BLaER1 (cell line): ENCODE data around the gene CAMK1G.

Experiments
- H3K27ac ChIP-seq: shearing (Covaris generic); formaldehyde crosslinking; 2 replicates; pipeline ENCODE4 v1.8.1; 2022
- H3K27me3 ChIP-seq: shearing (Covaris generic); formaldehyde crosslinking; 2 replicates; pipeline ENCODE4 v1.8.1; 2022
- H3K36me3 ChIP-seq: shearing (Covaris generic); formaldehyde crosslinking; 2 replicates; pipeline ENCODE4 v1.8.1; 2022
- H3K4me1 ChIP-seq: shearing (Covaris generic); formaldehyde crosslinking; 2 replicates; pipeline ENCODE4 v1.8.1; 2022
- H3K4me2 ChIP-seq: shearing (Covaris generic); formaldehyde crosslinking; 2 replicates; pipeline ENCODE4 v1.8.1; 2022
- H3K4me3 ChIP-seq: shearing (Covaris generic); formaldehyde crosslinking; 2 replicates; pipeline ENCODE4 v1.8.1; 2022
- H3K9ac ChIP-seq: shearing (Covaris generic); formaldehyde crosslinking; 2 replicates; pipeline ENCODE4 v1.8.1; 2022
- H3K9me3 ChIP-seq: shearing (Covaris generic); formaldehyde crosslinking; 2 replicates; pipeline ENCODE4 v1.8.1; 2022
- H4K20me1 ChIP-seq: shearing (Covaris generic); formaldehyde crosslinking; 2 replicates; pipeline ENCODE4 v1.8.1; 2022
- Cebpa-rat ChIP-seq: shearing (Covaris generic); IDR thresholded peaks from 2 replicates; pipeline ENCODE4 v1.8.1; 2022

CAMK1G gene

DNA sequence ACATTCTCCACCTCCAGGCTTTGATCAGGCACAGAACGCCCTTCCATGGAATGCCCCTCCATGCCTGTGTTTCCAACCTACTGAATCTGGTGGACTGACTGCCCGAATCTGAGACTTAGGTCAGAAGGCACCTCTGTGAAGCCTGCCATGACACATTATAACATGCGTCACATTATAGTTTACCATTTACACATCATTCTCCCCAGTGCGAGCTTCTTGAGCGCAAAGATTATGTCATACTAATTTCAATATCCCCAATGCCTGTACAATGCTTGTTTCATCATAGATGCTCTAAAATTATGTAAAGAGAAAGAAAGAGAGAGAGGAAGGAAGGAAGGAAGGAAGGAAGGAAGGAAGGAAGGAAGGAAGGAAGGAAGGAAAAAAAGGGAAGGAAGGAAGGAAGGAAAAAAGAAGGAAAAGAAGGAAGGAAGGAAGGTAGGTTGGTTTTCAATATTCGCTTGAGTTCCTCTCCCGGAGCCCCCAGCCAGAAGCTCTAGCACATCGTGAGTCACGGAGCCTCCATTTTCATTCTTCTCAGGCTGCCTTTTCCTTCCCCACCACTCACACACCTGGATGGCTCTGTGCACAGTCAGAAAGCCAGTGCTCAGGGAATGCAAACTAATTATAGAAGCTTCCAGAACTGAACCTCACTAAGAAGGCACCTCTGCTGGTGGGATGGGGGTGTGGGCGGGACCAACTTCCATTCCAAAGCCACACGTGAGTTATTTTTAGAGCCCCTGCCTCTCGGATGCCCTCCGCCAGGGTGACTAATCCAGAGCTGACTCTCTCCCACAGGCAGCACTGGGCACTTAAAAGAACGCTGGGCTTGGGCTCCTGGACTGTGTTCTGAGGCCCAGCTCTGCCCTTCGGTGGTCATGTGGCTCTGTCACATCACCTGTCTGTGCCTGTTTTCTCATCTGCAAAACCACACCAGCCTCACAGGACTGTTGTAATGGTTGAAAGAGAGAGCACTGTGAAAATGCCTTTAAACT lies 41.3 kb downstream of the CAMK1G start:
- Histone ChIP-seq H3K27me3 (no peaks in the 10 kb centered on the region), H3K4me1 (peaks cover 28% of the 10 kb centered on the region), H3K4me3 (no peak overlapping the region), H3K27ac (no peak overlapping the region), H3K36me3 (no peaks in the 10 kb centered on the region), H4K20me1 (no peaks in the 10 kb centered on the region), H3K4me2 (no peak overlapping the region), H3K9me3 (no peaks in the 10 kb centered on the region), H3K9ac (no peak overlapping the region)
- TF ChIP-seq Cebpa-rat: no peak

DNA sequence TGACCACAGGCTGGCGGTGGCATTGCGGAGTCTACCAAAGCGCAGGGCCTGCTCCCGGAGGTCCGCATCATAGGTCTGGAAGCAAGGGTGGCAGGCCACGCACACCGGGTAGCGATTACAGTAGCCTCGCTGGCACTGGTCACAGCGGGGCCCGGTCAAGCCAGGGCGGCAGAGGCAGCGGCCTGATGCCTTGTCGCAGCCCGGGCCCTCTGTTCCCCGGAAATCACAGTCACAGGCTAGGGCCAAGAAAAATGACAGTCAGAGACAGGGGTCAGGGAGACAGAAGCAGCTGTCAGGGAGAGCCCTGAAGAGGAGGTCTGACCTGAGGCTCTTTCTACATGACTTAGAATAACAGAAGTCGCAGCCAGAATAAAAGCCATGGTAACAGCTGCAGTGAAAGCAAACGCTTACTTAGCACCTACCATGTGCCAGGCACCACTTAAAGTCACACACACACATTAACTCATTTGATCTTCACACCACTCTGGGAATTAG lies 42.3 kb downstream of the CAMK1G start:
- no peak overlapping the region for H3K4me2 ChIP-seq
- H3K4me3 ChIP-seq: no peak overlapping the region
- peaks cover 23% of the 10 kb centered on the region for H3K4me1 ChIP-seq
- H3K9me3 ChIP-seq: no peaks in the 10 kb centered on the region
- no peaks in the 10 kb centered on the region for H3K27me3 ChIP-seq
- no peak for TF ChIP-seq Cebpa-rat
- H3K27ac ChIP-seq: no peak overlapping the region
- H3K9ac ChIP-seq: no peak overlapping the region
- no peaks in the 10 kb centered on the region for H3K36me3 ChIP-seq
- no peaks in the 10 kb centered on the region for H4K20me1 ChIP-seq

DNA sequence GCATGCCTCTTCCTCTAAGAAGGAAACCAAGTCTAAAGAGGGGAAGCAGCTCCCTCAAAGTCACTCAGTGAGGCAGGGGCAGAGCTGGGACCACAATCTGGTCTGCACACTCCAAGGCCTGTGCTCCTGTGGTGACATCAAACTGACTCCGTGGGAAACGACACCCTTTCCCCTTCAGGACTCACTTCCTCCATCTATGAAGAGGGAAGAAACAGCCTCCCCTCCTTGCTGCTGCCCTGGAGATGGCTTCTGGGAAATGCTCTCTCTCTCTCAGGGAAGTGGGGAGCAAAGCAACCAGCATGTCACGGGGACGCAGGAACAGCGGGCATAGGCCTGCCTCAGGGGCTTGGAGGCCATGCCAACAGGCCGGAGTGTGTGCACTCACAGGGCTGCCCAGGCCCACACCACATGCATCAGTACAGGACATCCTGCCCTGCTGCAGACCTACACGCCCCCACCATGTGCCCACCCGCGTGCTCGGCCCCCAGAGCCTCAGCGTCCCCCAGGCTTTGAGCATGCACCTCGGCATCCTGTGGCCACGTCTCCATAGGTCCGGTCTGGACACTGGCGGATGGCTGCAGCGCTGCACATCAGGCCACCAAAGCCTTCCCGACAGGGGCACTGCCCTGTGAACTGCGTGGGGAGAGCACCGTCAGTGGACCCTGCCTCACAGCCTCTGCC lies 43.0 kb downstream of the CAMK1G start:
- H3K4me1 ChIP-seq: peaks cover 27% of the 10 kb centered on the region
- H3K9me3 ChIP-seq: no peaks in the 10 kb centered on the region
- no peak for TF ChIP-seq Cebpa-rat
- no peak overlapping the region for H3K9ac ChIP-seq
- no peak overlapping the region for H3K4me2 ChIP-seq
- H3K27me3 ChIP-seq: no peaks in the 10 kb centered on the region
- H3K36me3 ChIP-seq: no peaks in the 10 kb centered on the region
- H3K4me3 ChIP-seq: no peak overlapping the region
- H3K27ac ChIP-seq: no peak overlapping the region
- no peaks in the 10 kb centered on the region for H4K20me1 ChIP-seq

DNA sequence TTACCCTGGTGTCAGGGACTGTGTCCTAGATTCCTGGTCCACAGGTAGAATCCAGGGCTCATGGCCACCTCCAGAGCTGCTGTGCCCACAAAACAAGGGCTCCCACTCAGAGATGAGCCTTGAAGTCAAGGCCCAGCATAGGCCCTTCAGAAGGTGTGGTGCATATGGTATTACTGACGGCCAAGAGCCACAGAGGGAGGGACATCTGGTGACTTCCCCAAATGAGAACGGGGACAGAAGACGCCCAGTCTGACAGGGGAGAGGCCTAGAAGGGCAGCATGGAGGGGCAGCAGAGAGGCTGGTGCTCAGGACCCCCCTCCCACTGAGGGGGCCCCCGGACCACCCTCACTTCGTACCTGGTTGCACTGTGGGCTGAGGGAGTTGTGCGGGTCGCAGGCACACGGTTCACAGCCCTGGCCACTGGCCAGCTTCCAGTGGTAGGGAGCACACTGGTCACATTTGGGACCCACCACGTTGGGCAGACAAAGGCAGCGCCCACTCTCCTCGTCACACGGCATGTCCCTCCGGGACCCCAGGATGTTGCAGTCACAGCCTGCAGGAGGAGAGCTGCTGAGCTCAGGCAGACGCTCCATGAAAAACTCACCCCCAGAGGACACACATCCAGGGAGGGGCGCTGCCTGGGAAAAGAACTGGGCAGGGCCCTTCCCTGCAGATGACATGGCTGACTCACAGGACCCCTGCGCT lies 43.7 kb downstream of the CAMK1G start:
- no peak for TF ChIP-seq Cebpa-rat
- Histone ChIP-seq H4K20me1 (no peaks in the 10 kb centered on the region), H3K4me3 (no peak overlapping the region), H3K36me3 (no peaks in the 10 kb centered on the region), H3K4me1 (peaks cover 34% of the 10 kb centered on the region), H3K9ac (no peak overlapping the region), H3K27me3 (no peaks in the 10 kb centered on the region), H3K27ac (no peak overlapping the region), H3K4me2 (peak overlapping the region; percentile 17), H3K9me3 (no peaks in the 10 kb centered on the region)

DNA sequence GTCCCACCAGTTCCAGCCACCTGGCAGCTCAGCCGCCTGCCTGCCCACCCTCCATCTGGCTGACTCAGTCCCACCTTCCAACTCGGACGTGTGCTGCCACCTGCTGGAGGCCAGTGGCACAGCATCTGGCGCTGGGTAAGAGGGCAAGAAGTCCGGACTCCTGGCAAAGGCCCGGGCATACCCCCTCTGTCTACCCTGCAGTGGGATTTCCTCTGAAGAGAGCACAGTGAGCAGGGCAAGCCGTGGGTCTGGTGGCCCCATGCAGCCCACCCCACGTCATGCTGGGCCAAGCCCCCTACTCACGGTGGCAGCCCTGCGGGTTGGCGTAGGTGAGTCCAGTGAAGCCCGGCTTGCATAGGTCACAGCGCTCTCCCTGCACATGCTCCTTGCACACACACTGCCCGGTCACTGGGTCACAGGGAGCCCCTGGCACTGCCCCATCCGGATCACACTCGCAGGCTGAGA lies 44.2 kb downstream of the CAMK1G start:
- H3K27me3 ChIP-seq: no peaks in the 10 kb centered on the region
- H3K27ac ChIP-seq: no peak overlapping the region
- peaks cover 34% of the 10 kb centered on the region for H3K4me1 ChIP-seq
- TF ChIP-seq Cebpa-rat: no peak
- no peak overlapping the region for H3K4me3 ChIP-seq
- H3K9me3 ChIP-seq: no peaks in the 10 kb centered on the region
- H3K9ac ChIP-seq: no peak overlapping the region
- peak overlapping the region; percentile 17; the same call in 1 of the 2 replicates for H3K4me2 ChIP-seq
- no peaks in the 10 kb centered on the region for H4K20me1 ChIP-seq
- H3K36me3 ChIP-seq: no peaks in the 10 kb centered on the region

DNA sequence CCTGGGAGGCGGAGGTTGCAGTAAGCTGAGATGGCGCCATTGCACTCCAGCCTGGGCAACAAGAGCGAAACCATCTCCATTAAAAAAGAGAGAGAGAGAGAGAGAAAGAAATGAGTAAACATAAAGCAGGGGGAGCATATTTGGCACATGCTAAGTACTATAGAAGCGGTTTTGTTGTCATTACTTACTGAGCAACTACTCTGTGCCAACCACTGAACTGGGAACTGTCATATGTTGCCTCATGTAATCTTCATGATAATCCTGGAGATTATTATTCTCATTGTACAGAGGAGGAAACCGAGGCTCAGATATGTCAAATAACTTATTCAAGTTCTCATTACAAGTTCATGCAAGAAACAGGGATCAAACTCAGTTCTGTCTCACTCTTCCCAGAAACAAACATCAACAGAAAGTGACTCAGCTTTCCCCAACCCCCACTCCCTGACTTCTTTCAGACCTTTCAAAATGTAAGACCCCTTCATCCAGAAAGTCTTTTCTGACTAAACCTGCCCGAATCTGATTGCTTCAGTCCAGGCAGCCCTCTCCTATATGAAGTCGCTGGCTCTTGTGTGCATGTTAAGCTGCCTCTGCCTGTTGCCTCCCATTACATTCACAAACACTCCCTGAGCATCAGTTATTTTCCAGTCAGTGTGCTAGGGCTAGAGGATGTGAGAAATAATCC lies 45.2 kb downstream of the CAMK1G start:
- H3K4me1 ChIP-seq: peaks cover 34% of the 10 kb centered on the region
- H3K4me3 ChIP-seq: no peak overlapping the region
- H4K20me1 ChIP-seq: no peaks in the 10 kb centered on the region
- H3K9me3 ChIP-seq: no peaks in the 10 kb centered on the region
- H3K27me3 ChIP-seq: no peaks in the 10 kb centered on the region
- no peak overlapping the region for H3K27ac ChIP-seq
- no peaks in the 10 kb centered on the region for H3K36me3 ChIP-seq
- H3K9ac ChIP-seq: no peak overlapping the region
- no peak overlapping the region for H3K4me2 ChIP-seq
- TF ChIP-seq Cebpa-rat: no peak

DNA sequence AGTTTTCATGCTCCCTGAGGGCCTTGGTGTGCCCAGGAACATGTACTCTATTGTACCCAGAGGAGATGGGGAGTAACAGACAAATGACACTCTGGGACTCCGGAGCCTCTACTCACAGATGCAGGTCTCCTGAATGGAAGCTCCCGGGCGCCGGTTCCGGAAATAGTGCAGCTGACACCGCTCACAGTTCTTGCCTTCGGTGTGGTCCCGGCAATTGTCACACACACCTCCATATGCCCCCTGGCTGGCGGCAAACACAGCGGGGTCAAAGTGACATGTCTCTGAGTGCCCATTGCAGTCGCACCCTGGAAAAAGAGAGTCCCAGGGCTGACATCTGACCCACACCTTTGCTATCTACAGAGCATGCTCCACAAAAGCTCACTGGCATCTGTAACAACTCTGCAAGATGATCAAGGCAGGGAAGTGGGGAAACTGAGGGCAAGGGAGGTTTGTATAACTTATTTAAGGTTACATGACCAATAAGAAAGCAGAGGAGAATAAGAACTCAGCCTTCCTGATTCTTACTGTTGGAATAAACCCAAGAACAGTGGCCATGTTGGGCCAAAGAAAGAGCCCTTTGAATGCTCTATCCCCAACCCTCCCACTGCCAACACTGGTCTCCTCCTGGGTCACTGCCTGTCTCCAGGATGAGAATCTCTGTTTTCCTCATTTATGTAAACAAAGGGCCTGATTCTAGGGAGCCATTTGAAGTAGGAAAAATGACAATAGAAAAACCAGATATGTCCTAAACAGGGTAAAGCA lies 46.3 kb downstream of the CAMK1G start:
- Histone ChIP-seq H3K9me3 (no peaks in the 10 kb centered on the region), H3K4me2 (no peak overlapping the region), H3K4me1 (peaks cover 32% of the 10 kb centered on the region), H4K20me1 (no peaks in the 10 kb centered on the region), H3K4me3 (no peak overlapping the region), H3K27ac (no peak overlapping the region), H3K36me3 (no peaks in the 10 kb centered on the region), H3K9ac (no peak overlapping the region), H3K27me3 (no peaks in the 10 kb centered on the region)
- no peak for TF ChIP-seq Cebpa-rat

DNA sequence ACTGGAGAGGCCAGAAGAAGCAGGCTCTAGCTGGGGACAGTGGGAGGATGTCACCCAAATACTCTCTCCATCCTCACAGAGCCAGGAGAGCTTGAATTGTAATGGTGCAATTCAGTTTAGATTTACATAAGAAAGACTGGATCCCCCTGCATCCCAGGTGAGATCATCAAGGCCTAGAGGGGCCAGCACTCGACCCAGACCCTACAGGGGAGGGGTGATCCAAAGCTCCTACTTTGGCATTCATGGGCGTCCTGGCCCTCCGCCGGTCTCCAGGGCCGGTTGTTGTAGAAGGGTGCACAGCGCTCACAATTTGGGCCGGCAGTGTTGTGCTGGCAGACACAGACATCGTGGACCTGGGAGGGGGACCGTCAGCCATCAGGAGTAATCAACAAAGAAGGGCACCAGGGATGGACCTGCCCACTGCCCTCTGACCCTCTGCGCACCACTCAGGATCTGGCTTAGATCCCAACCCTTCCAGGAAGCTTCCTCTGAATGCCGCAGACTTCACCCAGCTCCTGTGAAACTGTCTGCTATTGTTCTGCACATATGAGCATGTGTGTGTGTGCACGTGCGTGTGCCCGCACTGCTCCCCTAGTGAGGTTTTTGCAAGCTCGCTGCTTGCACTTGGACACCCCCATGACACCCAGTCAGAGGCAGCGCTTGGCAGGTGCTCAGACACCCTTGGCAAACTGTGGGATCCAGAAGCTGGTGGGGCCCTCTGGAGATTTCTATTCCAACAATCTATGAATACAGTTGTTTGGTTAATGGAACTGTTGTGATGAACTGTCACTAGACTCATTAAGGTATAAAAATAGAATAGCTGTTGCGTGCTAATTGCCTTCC lies 47.1 kb downstream of the CAMK1G start:
- Histone ChIP-seq H3K4me3 (no peak overlapping the region), H3K36me3 (no peaks in the 10 kb centered on the region), H3K4me2 (no peak overlapping the region), H3K27ac (no peak overlapping the region), H4K20me1 (no peaks in the 10 kb centered on the region), H3K27me3 (no peaks in the 10 kb centered on the region), H3K9ac (no peak overlapping the region), H3K9me3 (no peaks in the 10 kb centered on the region), H3K4me1 (peaks cover 24% of the 10 kb centered on the region)
- TF ChIP-seq Cebpa-rat: no peak
